Measurements from ENCODE around the gene HRG.

DNA sequence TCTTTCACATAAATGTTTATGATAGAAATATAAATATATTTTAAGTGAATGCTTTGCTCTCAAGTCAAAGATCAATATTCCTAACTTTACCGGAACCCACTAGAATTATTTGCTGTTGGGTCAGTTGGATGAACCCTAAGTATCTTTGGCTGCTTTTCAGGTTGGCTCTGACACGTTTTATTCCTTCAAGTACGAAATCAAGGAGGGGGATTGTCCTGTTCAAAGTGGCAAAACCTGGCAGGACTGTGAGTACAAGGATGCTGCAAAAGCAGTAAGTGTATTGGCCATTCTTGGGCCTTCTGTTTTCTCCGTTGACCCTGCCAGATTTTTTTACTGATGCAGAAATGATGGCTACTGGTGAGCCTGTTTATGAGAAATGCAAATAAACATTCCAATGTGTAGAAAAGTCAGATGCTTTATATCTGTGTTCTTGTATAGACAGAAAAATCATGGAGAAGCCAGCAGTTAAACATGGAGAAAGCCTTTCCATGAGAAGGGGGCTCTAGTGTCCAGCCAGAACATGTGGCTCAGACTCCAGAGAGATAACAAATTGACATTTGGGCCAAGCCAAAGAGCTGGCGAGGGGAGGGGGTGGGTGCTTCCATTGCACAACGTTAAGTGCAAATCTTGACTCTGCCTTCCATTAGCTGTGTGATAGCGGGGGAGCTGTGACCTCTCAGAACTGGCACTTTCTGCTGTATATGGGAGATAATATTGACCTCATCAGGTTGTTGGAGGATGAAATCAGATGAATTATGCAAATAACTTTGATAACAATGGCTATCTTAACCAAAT, 54.3 kb downstream of the HRG start:
- TF ChIP-seq, protein P1, sequence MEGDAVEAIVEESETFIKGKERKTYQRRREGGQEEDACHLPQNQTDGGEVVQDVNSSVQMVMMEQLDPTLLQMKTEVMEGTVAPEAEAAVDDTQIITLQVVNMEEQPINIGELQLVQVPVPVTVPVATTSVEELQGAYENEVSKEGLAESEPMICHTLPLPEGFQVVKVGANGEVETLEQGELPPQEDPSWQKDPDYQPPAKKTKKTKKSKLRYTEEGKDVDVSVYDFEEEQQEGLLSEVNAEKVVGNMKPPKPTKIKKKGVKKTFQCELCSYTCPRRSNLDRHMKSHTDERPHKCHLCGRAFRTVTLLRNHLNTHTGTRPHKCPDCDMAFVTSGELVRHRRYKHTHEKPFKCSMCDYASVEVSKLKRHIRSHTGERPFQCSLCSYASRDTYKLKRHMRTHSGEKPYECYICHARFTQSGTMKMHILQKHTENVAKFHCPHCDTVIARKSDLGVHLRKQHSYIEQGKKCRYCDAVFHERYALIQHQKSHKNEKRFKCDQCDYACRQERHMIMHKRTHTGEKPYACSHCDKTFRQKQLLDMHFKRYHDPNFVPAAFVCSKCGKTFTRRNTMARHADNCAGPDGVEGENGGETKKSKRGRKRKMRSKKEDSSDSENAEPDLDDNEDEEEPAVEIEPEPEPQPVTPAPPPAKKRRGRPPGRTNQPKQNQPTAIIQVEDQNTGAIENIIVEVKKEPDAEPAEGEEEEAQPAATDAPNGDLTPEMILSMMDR (conservative IDR thresholded peaks at IDR 0.05) = no peak
- TF ChIP-seq EZH2 (IDR thresholded peaks at IDR 0.05; ENCODE audit: low read depth) = no peak

Measured in PC-9 (cell line).